Endothelial cell of umbilical vein (primary cell): ENCODE measurements around the gene SYNGAP1. TPM values are rescaled to one million over a fixed set of nuclear protein-coding genes. Genes with fewer than 3 reads are reported as not detected.
"Not testable (repeated sequence)": the region's sequence is repeated elsewhere in the genome, so short reads cannot be mapped to it uniquely, and the experiment has no call there.

Source experiments
- BruUV-seq: library from RNA; stranded (reverse); fragments of 400-500 nt; replicated peaks from 2 replicates; lab custom pipeline; 2021; lab: Mats Ljungman, UMichigan
- CTCF ChIA-PET: fragments of 300-600, 350-600 bp; sonication (Branson Sonifier 250); formaldehyde crosslinking; loops from one replicate; lab custom pipeline; 2021; ENCODE audit warnings: antibody characterized with exemption, inconsistent platforms; lab: Charles Lee
- POLR2A ChIA-PET: fragments of 300-600, 350-600 bp; sonication (Branson Sonifier 250); formaldehyde crosslinking; loops from one replicate; lab custom pipeline; 2021; ENCODE audit warnings: antibody characterized with exemption, inconsistent platforms; lab: Charles Lee
- DNase-seq: peaks from one replicate; pipeline ENCODE4 v3.0.0-alpha.2; 2011; ENCODE audit warnings: low read depth, low spot score
- FAIRE-seq: peaks from 2 replicates; lab custom pipeline; 2011; peaks lifted over from hg19 to GRCh38; lab: Jason Lieb, UNC
- H2AFZ ChIP-seq: 2 replicates; pipeline ENCODE4 v1.6.0; 2012; ENCODE audit warnings: low read depth, low read length, control low read depth, inconsistent platforms
- H3K27ac ChIP-seq: 2 replicates; pipeline ENCODE4 v1.5.1; 2011; ENCODE audit warnings: low read depth, mild to moderate bottlenecking, control low read depth, low read length, moderate library complexity; ENCODE audit not compliant: insufficient read depth
- H3K27me3 ChIP-seq, 2 experiments: 2 replicates each; pipeline versions ENCODE4 v1.6.0 to v1.6.1; 2011; ENCODE audit warnings: low read length in 2 of 2, mixed read lengths in 1 of 2; ENCODE audit not compliant: control insufficient read depth in 2 of 2, insufficient read depth in 2 of 2
- H3K36me3 ChIP-seq, 2 experiments: 2 replicates in 1 of 2; 3 replicates in 1 of 2; pipeline ENCODE4 v1.5.1; 2011; ENCODE audit warnings: low read length in 2 of 2, mild to moderate bottlenecking in 1 of 2, moderate library complexity in 1 of 2; ENCODE audit not compliant: control insufficient read depth in 2 of 2, insufficient read depth in 2 of 2; ENCODE audit errors: extremely low read depth in 1 of 2
- H3K4me1 ChIP-seq: 3 replicates; pipeline ENCODE4 v1.5.1; 2011; ENCODE audit warnings: mild to moderate bottlenecking, low read length; ENCODE audit not compliant: control insufficient read depth, insufficient read depth; ENCODE audit errors: extremely low read depth
- H3K4me2 ChIP-seq: 2 replicates; pipeline ENCODE4 v1.6.1; 2011; ENCODE audit warnings: low read length, control low read depth, mixed read lengths; ENCODE audit not compliant: insufficient read depth
- H3K4me3 ChIP-seq, 3 experiments: fragments of 200-600 bp in 1 of 3; sonication (generic), shearing (Covaris generic) in 1 of 3; replicated peaks in 1 of 3; 2 replicates each; pipeline ENCODE4 v1.5.1; 2011 to 2016; ENCODE audit warnings: control low read depth in 3 of 3, low read length in 3 of 3, mild to moderate bottlenecking in 2 of 3, inconsistent platforms in 1 of 3, low read depth in 1 of 3, moderate library complexity in 1 of 3; ENCODE audit not compliant: insufficient read depth in 1 of 3
- H3K79me2 ChIP-seq: 2 replicates; pipeline ENCODE4 v1.6.0; 2012; ENCODE audit warnings: low read length, inconsistent platforms; ENCODE audit not compliant: control insufficient read depth, insufficient read depth
- H3K9ac ChIP-seq: replicated peaks from 2 replicates; pipeline ENCODE3; 2011; ENCODE audit warnings: low read length, control low read depth; ENCODE audit not compliant: insufficient read depth; ENCODE audit errors: extremely low read depth
- H3K9me1 ChIP-seq: replicated peaks from 3 replicates; pipeline ENCODE4 v1.6.0; 2011; ENCODE audit warnings: mild to moderate bottlenecking, low read length; ENCODE audit not compliant: control insufficient read depth, insufficient read depth; ENCODE audit errors: extremely low read depth
- H3K9me3 ChIP-seq: replicated peaks from 2 replicates; pipeline ENCODE4 v1.5.1; 2012; ENCODE audit warnings: low read length, inconsistent platforms; ENCODE audit not compliant: control insufficient read depth, insufficient read depth
- H4K20me1 ChIP-seq: replicated peaks from 2 replicates; pipeline ENCODE3; 2011; ENCODE audit warnings: mild to moderate bottlenecking, low read length; ENCODE audit not compliant: control insufficient read depth, insufficient read depth; ENCODE audit errors: extremely low read depth
- CTCF ChIP-seq, 2 donors: IDR thresholded peaks; 1 replicate in 1 of 2; 2 replicates in 1 of 2; pipeline ENCODE4 v1.5.1; 2011; ENCODE audit warnings: low read length in 2 of 2, mild to moderate bottlenecking in 2 of 2, moderate library complexity in 2 of 2, control low read depth in 1 of 2, inconsistent platforms in 1 of 2, low read depth in 1 of 2; ENCODE audit not compliant: insufficient read depth in 1 of 2; ENCODE audit errors: extremely low read depth in 1 of 2
- EZH2 ChIP-seq: IDR thresholded peaks from 2 replicates; pipeline ENCODE4 v1.6.1; 2012; ENCODE audit warnings: borderline replicate concordance, low read depth, mild to moderate bottlenecking, moderate library complexity, low read length, inconsistent platforms; ENCODE audit not compliant: severe bottlenecking
- MAX ChIP-seq: IDR thresholded peaks from 2 replicates; pipeline ENCODE4 v1.6.1; 2011; ENCODE audit not compliant: insufficient read depth, insufficient read length
- MYC ChIP-seq: IDR thresholded peaks from one replicate; pipeline ENCODE4 v1.6.1; 2011; ENCODE audit warnings: mild to moderate bottlenecking, low read depth, low read length
- dilution Hi-C: fragments of 300-500 bp; cut with MboI; formaldehyde crosslinking; loops from one replicate; pipeline ENCODE4 v1.15.0; 2019; ENCODE audit warnings: low sequenced_read_pairs; ENCODE audit not compliant: extremely low pct_ligation_motif_present
- intact Hi-C: fragments of 100-400 bp; cut with micrococcal nuclease; formaldehyde crosslinking; loops from one replicate; pipeline ENCODE4 v1.10.0; 2022
- polyA plus RNA-seq, 4 experiments: library from polyadenylated mRNA; depleted of rRNA in 3 of 4; stranded (reverse) in 3 of 4; unstranded in 1 of 4; fragments of >200 nt; gene quantifications; 2 replicates each; pipeline versions ENCODE4 v1.2.1 to v1.2.3, GENCODE V29; 2011 to 2012; ENCODE audit warnings: missing spikeins in 1 of 4
- total RNA-seq: library from RNA; stranded (reverse); gene quantifications from 2 replicates; pipeline ENCODE4 v1.2.3, GENCODE V29; 2021

The SYNGAP1 gene
- total and polyA plus RNA-seq, 2 donors (not counting 3 experiments of a cell fraction or from before 2014, with no cell fraction given), result 7.3 to 15.1 TPM

- H3K79me2 ChIP-seq, result no peaks in the 10 kb centered on the region
- no peak overlapping the region for H2AFZ ChIP-seq
- H3K4me2 ChIP-seq, result no peak overlapping the region
- dilution Hi-C loops, result no loop called here
- ChIA-PET POLR2A (no interaction called here), CTCF (no interaction called here)
- no peaks in the 10 kb centered on the region for H3K36me3 ChIP-seq
- H3K4me3 ChIP-seq, result no peak overlapping the region
- H3K9ac ChIP-seq, result no peak overlapping the region
- H3K4me1 ChIP-seq, result no peaks in the 10 kb centered on the region
- H3K27me3 ChIP-seq, result peaks cover 2 to 3% of the 10 kb centered on the region in 2 experiments
- DNase-seq (no peak), FAIRE-seq (no peak)
- no peaks in the 10 kb centered on the region for H3K9me3 ChIP-seq
- H3K9me1 ChIP-seq, result no peaks in the 10 kb centered on the region
- intact Hi-C loops, result no loop called here
- no TSS peak for BruUV-seq
- TF ChIP-seq CTCF (IDR thresholded peaks at IDR 0.05; ENCODE audit: extremely low read depth in 1 of 2, insufficient read depth in 1 of 2, low read depth in 1 of 2, low read length in 2 of 2) (no peak), MYC (no peak), EZH2 (no peak), MAX (no peak)
- no peaks in the 10 kb centered on the region for H4K20me1 ChIP-seq
- H3K27ac ChIP-seq, result no peak overlapping the region
Observed at GRCh38 chr6:33377171-33377570, 42.7 kb upstream of the SYNGAP1 start.

- H3K9me1 ChIP-seq, intact Hi-C loops, H3K27ac ChIP-seq, H3K9me3 ChIP-seq, H3K27me3 ChIP-seq, H3K4me1 ChIP-seq, H4K20me1 ChIP-seq, H3K9ac ChIP-seq, CTCF ChIA-PET, DNase-seq, FAIRE-seq, H2AFZ ChIP-seq, dilution Hi-C loops, H3K4me3 ChIP-seq, POLR2A ChIA-PET, H3K4me2 ChIP-seq, H3K36me3 ChIP-seq, BruUV-seq, H3K79me2 ChIP-seq: not testable (repeated sequence)
Observed at GRCh38 chr6:33379184-33379583, 40.7 kb upstream of the SYNGAP1 start.
